HS-5 (cell line): Measurements from ENCODE around the gene ZSWIM4.

ENCODE experiments used
- DNase-seq: peaks from one replicate; pipeline ENCODE4 v3.0.0-alpha.2; 2012; ENCODE audit warnings: low read depth

ZSWIM4 gene

GRCh38 chr19:13812544-13812943 lies 17.3 kb downstream of the ZSWIM4 start:
- DNase-seq = no peak

GRCh38 chr19:13813147-13813546 lies 17.9 kb downstream of the ZSWIM4 start:
- DNase-seq = no peak

- DNase-seq = no peak
Measured at GRCh38 chr19:13814550-13814949, 19.3 kb downstream of the ZSWIM4 start.

DNA sequence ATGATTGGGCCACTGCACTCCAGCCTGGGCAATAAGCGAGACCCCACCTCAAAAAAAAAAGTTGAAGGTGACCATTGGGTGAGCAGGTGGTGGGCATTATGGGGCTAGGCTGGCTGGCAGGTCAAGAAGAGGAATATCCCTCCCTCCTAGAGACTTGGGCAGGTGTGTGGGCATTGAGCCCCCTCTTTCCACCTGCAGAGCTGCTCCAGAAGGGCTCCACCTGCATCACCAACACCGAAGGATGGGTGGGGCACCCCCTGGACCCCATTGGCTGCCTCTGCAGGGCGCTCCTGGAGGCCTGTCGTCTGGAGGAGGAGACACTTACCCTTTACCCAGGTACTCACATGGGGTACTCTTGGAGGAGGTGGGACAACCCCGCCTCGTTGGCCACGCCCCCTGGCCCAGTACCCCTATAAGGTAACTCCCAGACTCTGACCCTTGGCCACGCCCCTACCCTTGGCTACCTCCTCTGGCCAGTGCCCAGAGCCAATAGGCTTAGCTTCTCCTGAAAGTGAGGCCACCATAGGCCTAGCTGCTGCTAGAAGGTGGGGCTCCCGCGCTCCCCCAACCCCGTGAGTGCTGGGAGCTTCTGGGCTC lies 21.9 kb downstream of the ZSWIM4 start:
- no peak for DNase-seq

DNA sequence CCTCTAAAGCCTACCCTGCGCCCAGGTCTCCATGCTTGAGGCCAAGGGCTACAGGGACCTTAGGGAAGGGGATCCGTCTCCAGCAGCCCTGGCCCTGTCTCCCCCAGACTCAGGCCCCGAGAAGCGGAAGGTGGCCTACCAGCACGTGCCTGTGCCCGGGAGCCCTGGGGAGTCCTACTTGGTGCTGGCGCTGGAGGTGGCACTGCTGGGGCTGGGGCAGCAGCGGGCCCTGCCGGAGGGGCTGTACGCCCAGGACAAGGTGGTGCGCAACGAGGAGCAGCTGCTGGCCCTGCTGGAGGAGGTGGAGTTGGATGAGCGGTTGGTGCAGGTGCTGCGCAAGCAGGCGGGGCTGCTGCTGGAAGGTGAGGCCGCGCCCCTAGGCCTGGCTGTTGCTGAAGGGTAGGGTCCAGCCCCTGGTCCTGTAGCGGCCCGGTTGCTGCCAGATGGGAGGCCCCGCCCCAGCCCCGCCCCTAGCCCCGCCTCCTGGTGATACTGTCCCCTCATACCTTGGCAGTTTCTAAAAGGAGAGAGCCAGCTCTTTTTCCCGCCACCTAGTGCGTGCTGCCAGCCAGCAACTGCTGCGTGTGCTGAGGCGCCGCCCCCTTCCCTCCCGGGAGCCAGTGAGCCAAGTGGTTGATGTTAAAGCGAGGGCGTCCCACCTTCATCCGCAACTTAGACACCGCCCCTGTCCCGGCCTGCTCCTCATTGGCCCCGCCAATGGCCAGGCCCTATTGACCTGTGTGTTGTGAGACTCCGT lies 22.6 kb downstream of the ZSWIM4 start:
- DNase-seq = no peak

GRCh38 chr19:13819238-13819637 lies 24.0 kb downstream of the ZSWIM4 start:
- no peak for DNase-seq

DNA sequence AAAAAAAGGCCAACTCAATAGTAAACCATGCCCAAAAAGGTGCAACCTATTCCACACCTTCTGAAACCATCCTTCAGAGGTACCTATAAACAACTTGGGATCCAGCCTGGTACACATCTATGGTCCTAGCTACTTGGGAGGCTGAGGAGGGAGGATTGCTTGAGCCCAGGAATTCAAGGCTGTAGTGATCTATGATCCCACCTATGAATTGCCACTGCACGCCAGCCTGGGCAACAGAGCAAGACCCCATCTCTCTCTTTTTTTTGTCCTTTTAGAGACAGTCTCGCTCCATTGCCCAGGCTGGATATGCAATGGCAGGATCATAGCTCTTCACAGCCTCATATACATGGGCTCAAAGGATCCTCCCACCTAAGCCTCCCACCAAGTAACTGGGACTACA lies 26.0 kb downstream of the ZSWIM4 start:
- no peak for DNase-seq

GRCh38 chr19:13823256-13823655 lies 28.0 kb downstream of the ZSWIM4 start:
- DNase-seq = no peak

DNA sequence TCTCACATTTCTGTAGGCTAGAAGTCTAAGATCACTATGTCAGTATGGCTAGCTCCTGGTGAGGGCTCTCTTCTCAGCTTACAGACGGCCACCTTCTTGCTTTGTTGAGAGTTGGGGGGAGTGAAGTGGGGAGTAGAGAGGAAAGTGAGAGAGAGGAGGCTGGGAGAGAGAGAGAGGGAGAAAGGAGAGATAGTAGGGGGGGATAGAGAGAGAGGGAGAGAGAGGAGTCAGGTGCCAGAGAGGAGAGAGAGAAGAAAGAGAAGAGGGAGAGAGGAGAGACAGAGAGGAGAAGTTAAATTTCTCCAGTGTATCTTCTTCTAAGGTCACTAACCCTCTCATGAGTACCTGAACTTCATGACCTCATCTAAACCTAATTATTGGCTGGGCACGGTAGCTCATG lies 28.7 kb downstream of the ZSWIM4 start:
- DNase-seq = no peak

GRCh38 chr19:13824703-13825102 lies 29.5 kb downstream of the ZSWIM4 start:
- no peak for DNase-seq

DNA sequence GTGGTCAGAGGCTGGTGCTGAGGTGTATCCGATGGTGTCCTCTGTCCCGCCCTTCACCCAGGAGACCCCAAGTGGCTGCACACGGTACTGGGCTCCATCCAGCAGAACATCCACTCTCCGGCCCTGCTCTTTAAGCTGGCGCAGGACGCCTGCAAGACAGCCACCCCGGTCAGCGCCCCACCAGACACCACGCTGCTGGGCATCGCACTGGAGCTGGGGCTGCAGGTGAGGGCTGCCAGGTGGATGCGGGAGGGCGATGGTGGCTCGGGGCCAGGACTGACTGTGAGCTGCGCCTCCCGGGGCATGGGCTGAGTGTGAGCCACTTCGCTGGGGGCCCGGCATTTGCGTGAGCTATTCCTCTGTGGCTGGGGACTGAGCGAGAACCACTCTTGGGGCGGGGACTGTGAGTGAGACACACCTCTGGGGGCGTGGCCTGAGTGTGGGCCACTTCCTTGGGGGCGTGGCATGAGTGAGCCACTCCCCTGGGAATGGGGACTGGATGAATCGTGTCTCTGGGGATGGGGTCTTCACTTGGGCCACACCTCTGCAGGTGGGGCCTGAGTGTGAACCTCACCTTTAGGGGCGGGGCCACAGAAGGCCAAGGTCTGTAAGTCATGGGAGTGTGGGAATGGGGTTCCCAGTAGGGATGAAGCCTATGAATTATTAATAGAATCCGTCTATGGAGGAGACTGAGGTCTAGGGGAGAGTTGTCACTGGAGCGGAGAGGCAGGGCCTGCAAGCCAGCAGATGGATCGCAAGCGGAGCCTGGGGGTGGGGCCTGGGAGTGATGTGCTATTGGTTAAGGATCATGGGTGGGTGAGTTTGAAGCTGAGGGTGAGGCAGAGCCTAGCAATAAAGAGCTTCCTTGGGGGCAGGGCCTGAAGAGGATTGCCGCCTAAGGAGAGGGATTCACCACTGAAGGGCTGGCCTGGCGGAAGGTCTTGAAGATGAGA lies 30.5 kb downstream of the ZSWIM4 start:
- no peak for DNase-seq

DNA sequence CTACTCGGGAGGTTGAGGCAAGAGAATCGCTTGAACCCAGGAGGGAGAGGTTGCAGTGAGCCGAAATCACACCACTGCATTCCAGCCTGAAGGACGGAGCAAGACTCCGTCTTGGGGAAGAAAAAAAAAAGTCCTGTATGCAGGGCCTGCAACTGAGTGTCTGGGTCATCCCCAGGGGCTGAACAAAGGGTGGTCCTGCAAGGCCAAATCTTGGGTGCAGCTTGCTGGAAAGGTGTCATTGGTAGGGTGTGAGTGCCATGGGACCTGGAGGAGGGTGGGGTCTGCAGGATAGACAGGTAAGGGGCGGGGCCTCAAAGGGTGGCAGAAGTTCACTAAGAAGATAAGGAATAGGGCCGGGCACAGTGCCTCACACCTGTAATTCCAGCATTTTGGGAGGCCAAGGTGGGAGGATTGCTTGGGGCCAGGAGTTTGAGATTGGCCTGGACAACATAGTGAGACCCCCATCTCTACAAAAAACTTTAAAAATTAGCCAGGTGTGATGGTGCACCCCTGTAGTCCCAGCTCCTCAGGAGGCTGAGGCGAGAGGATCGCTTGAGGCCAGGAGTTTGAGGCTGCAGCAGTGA lies 31.5 kb downstream of the ZSWIM4 start:
- no peak for DNase-seq

GRCh38 chr19:13827656-13828055 lies 32.4 kb downstream of the ZSWIM4 start:
- no peak for DNase-seq

DNA sequence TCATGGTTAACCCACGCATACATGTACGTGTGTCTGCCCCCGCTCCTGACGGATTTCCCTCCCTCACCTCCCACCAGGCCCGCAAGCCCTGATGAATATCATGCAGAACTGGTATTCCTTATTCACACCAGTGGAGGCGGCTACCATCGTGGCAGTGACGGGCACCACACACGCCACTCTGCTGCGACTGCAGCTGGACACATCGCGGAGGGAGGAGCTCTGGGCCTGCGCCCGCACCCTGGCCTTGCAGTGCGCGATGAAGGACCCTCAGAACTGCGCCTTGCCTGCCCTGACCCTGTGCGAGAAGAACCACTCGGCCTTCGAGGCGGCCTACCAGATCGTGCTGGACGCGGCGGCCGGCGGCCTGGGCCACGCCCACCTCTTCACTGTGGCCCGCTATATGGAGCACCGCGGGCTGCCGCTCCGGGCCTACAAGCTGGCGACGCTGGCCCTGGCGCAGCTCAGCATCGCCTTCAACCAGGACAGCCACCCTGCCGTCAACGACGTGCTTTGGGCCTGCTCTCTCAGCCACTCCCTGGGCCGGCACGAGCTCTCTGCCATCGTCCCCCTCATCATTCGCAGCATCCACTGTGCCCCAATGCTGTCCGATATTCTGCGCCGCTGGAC lies 35.0 kb downstream of the ZSWIM4 start:
- no peak for DNase-seq

GRCh38 chr19:13830741-13831536 lies 35.7 kb downstream of the ZSWIM4 start:
- DNase-seq = no peak

DNA sequence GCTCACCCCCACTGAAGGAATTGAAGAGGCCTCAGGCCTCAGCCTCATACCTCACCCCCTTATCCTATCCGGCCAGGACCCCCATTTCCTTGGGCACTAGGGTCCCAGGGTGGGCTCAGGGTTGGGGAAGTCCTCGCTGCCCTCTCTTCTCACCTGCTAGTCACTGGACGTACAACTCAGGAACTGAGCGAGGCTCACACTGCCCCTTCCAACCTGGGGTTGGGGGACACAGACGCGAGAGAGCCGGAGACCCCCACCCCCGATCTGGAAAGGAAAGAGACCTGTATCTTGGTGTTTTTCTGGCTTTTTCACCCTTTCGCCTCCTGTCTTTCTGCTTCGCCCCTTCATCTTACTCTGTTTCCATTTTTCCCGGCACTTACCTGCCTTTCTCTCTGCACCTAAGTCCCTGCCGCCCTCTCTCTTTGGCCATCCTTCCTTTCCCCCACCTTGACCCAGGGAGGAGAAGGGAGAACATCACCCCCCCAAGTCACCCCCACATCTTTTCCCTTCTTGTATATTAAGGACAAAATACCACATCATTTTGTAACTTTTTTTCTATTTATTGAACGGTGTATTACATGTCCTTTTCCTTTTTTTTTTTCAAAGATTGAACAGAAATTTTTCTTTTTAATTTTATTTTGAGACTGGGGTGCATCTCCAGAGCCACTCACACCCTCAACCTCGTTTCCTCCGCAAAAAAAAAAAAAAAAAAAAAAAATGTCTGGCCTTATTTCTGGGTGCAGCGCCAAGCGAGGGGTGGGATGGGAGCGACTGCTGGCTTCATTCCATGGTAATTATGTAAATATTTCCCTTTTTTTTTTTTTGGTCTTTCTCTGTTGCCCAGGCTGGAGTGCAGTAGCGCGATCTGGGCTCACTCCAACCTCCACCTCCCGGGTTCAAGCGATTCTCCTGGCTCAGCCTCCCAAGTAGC lies 36.6 kb downstream of the ZSWIM4 start:
- DNase-seq = no peak

- no peak for DNase-seq
Measured at GRCh38 chr19:13833330-13834243, 38.3 kb downstream of the ZSWIM4 start.

DNA sequence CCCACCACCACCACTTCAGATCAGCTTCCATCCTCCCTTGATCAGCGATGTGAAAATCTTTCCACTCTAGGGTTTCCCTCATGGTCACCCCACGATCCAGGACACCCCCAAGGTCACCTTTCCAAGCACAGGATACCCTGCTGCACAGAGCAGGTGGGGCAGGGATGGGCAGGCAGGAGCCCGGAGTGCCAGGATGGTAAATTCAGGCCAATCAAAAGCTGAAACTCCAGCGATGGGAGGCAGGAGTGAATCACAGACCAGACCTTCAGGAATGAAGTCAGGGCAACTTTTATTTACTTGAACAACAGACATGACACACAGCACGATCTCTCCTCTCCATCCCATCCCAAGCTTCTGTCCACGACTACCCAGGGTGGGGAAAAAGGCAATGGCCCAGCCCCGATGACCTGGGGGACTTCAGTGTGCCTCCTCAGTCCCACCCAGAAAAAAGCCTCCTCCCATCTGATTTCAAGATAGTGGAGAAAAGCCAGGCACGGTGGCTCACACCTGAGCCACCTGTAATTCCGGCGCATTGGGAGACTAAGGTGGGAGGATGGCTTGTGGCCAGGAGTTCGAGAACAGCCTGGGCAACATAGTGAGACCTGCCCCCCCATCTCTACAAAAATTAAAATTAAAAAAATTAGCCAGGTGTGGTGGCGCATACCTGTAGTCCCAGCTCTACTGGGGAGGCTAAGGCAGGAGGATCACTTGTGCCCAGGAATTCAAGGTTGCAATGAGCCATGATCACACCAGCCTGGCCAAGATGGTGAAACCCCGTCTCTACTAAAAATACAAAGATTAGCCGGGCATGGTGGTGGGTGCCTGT lies 39.2 kb downstream of the ZSWIM4 start:
- no peak for DNase-seq
